Caco-2 (cell line): ENCODE results near the gene PTPRN2. TPM values are rescaled to one million over a fixed set of nuclear protein-coding genes. Genes with fewer than 3 reads are reported as not detected.

Experiments used
- BruUV-seq: library from RNA; stranded (reverse); fragments of 400-500 nt; replicated peaks from 2 replicates; lab custom pipeline; 2021; lab: Mats Ljungman, UMichigan
- CTCF ChIA-PET: fragments of 300-600 bp; sonication (Branson Sonifier 250); formaldehyde crosslinking; loops from one replicate; lab custom pipeline; 2022; ENCODE audit warnings: antibody characterized with exemption; lab: Charles Lee
- POLR2A ChIA-PET: fragments of 300-600 bp; sonication (Branson Sonifier 250); formaldehyde crosslinking; loops from one replicate; lab custom pipeline; 2022; ENCODE audit warnings: antibody characterized with exemption; lab: Charles Lee
- DNase-seq, 2 experiments: peaks; one replicate each; pipeline versions ENCODE4 v3.0.0 to v3.0.0-alpha.2; 2020 to 2022
- H3K27me3 ChIP-seq: replicated peaks from 2 replicates; pipeline ENCODE4 v1.6.0; 2011; ENCODE audit warnings: low read length; ENCODE audit not compliant: control insufficient read depth, insufficient read depth
- H3K36me3 ChIP-seq: 2 replicates; pipeline ENCODE4 v1.5.1; 2011; ENCODE audit warnings: low read length; ENCODE audit not compliant: control insufficient read depth, insufficient read depth
- H3K4me1 ChIP-seq: fragments of 250-450 bp; sonication (Bioruptor Pico); 2 replicates; pipeline ENCODE4 v1.5.1; 2020; ENCODE audit warnings: mild to moderate bottlenecking
- H3K4me3 ChIP-seq: 2 replicates; pipeline ENCODE4 v1.5.1; 2011; ENCODE audit warnings: low read depth, mild to moderate bottlenecking, control low read depth, low read length
- H3K9me3 ChIP-seq: fragments of 250-450 bp; sonication (Bioruptor Pico); 2 replicates; pipeline ENCODE4 v1.5.1; 2020; ENCODE audit warnings: mild to moderate bottlenecking, moderate library complexity
- H3K27ac Mint-ChIP-seq: one replicate; pipeline ENCODE4 v1.8.0; 2022; ENCODE audit warnings: mixed read lengths; ENCODE audit not compliant: unreplicated experiment
- H3K27me3 Mint-ChIP-seq: one replicate; pipeline ENCODE4 v1.8.0; 2022; ENCODE audit warnings: mixed read lengths; ENCODE audit not compliant: insufficient read depth, unreplicated experiment
- H3K36me3 Mint-ChIP-seq: one replicate; pipeline ENCODE4 v1.8.0; 2022; ENCODE audit warnings: mild to moderate bottlenecking, mixed read lengths; ENCODE audit not compliant: insufficient read depth, unreplicated experiment
- H3K4me1 Mint-ChIP-seq: one replicate; pipeline ENCODE4 v1.8.0; 2022; ENCODE audit warnings: low read depth, mixed read lengths; ENCODE audit not compliant: unreplicated experiment
- H3K4me3 Mint-ChIP-seq: one replicate; pipeline ENCODE4 v1.8.0; 2022; ENCODE audit warnings: mild to moderate bottlenecking, moderate library complexity, mixed read lengths; ENCODE audit not compliant: unreplicated experiment
- H3K9me3 Mint-ChIP-seq: one replicate; pipeline ENCODE4 v1.8.0; 2022; ENCODE audit warnings: mixed read lengths; ENCODE audit not compliant: unreplicated experiment
- CTCF ChIP-seq, 2 experiments: fragments of 200-600 bp in 1 of 2; IDR thresholded peaks; 1 replicate in 1 of 2; 2 replicates in 1 of 2; pipeline versions ENCODE4 v1.5.1 to v1.8.0; 2011 to 2022; ENCODE audit warnings: antibody characterized with exemption in 1 of 2, control low read depth in 1 of 2, inconsistent platforms in 1 of 2, low read depth in 1 of 2, low read length in 1 of 2, mild to moderate bottlenecking in 1 of 2, moderate library complexity in 1 of 2; ENCODE audit not compliant: insufficient read depth in 1 of 2, severe bottlenecking in 1 of 2, unreplicated experiment in 1 of 2
- intact Hi-C: fragments of 100-400 bp; cut with micrococcal nuclease; formaldehyde crosslinking; loops from one replicate; pipeline ENCODE4 v1.10.0; 2022; ENCODE audit not compliant: unreplicated experiment
- total RNA-seq: library from RNA; stranded (reverse); gene quantifications from 2 replicates; pipeline ENCODE4 v1.2.3, GENCODE V29; 2022

PTPRN2 gene
- total RNA-seq, 1 experiment from 2014 or later = 1.4 TPM

DNA sequence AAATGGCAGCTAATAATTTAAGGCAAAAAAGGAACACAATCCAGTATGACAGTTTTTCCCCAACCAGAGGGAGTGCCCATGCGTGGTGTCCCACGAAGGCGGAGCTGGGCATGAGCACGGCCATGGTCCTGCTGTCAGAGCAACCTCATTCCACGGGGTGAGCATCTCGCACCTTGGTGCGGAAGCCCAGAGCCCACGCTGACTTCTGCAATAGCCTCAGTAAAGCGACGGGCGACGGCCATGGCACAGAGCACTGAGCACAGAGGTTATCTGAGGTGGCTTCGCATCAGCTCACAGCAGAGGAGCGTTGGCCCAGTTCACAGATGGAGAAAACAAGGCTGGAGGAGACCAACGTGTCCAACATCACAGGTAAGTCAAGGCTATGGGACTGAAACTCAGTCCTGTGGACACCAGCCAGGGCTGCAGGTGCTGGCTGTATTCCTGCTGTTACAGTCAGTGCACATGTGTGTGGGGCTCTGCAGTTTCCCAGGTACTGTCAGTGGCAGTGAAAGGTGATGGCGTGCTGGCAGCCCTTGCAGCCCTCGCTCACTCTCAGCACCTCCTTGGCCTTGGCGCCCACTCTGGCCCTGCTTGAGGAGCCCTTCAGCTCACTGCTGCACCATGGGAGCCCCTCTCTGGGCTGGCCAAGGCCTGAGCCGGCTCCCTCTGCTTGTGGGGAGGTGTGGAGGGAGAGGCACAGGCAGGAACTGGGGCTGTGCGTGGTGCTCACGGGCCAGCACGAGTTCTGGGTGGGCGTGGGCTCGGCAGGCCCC lies 525.6 kb downstream of the PTPRN2 start:
- H3K27me3 Mint-ChIP-seq = no peaks in the 10 kb centered on the region
- no peak for DNase-seq
- CTCF ChIA-PET = no interaction called here

DNA sequence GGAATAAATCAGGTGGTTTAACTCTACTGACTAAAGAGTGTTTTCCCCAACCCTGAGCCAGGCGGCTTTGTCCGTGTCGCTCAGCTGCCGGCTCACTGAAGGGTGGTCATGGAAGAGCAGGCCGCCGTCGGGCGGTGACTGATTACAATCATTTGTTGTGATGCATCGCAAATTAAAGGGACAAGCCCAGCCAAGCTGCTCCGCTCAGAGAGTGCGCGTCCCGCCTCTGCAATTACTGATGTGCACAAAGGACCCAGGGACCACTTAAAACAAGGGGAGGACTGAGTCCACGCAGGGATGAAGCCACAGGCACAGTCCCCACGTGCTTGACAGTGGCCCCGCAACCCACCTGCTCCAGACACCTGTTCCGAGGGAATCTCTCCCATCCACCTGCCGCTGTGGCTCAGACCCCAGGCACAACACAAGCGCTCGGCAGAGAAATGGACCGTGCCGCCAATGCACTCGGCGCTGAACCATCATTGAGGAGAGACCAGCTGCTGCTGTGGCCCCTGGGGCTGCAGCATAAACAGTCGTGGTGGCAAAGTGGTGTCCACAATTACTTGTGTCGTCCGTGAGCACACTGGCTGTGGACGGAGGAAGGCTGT lies 526.5 kb downstream of the PTPRN2 start:
- H3K9me3 Mint-ChIP-seq = peaks cover 2% of the 10 kb centered on the region

More for the DNA sequence above, 525.6 kb downstream of the PTPRN2 start:
- H3K4me3 Mint-ChIP-seq = no peak overlapping the region
- POLR2A ChIA-PET = no interaction called here
- Histone ChIP-seq H3K36me3 (no peaks in the 10 kb centered on the region), H3K27me3 (no peaks in the 10 kb centered on the region), H3K9me3 (peaks cover 9% of the 10 kb centered on the region), H3K4me1 (no peaks in the 10 kb centered on the region), H3K4me3 (no peak overlapping the region)
- H3K36me3 Mint-ChIP-seq = no peaks in the 10 kb centered on the region
- no peaks in the 10 kb centered on the region for H3K4me1 Mint-ChIP-seq
- no peak for TF ChIP-seq CTCF (IDR thresholded peaks at IDR 0.05; ENCODE audit: insufficient read depth in 1 of 2, low read depth in 1 of 2, low read length in 1 of 2, severe bottlenecking in 1 of 2, unreplicated experiment in 1 of 2)
- H3K27ac Mint-ChIP-seq = no peak overlapping the region
- no TSS peak for BruUV-seq
- no peaks in the 10 kb centered on the region for H3K9me3 Mint-ChIP-seq
- intact Hi-C loops = no loop called here

DNA sequence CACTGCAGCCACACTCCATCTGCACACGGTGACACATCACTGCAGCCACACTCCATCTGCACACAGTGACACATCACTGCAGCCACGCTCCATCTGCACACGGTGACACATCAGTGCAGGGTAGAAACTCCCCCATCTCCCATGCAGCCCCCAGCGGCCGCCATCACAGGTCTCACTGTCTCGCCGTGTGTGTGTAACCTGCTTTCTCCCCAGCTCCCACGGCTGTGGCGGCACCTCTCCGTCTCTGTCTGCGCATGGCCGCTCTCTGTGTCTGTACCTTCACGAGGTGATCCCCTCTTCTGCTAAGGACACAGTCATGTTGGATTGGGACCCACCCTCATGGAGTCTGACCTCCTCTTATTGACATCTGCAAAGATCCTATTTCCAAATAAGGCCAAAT lies 527.4 kb downstream of the PTPRN2 start:
- DNase-seq = no peak
- no peak for TF ChIP-seq CTCF (IDR thresholded peaks at IDR 0.05; ENCODE audit: insufficient read depth in 1 of 2, low read depth in 1 of 2, low read length in 1 of 2, severe bottlenecking in 1 of 2, unreplicated experiment in 1 of 2)
- Mint-ChIP-seq H3K36me3 (no peaks in the 10 kb centered on the region), H3K4me3 (no peak overlapping the region), H3K27ac (no peak overlapping the region), H3K4me1 (no peaks in the 10 kb centered on the region), H3K27me3 (no peaks in the 10 kb centered on the region), H3K9me3 (peaks cover 11% of the 10 kb centered on the region)
- Histone ChIP-seq H3K36me3 (no peaks in the 10 kb centered on the region), H3K9me3 (peaks cover 14% of the 10 kb centered on the region; the same call in 1 of the 2 replicates), H3K4me1 (no peaks in the 10 kb centered on the region), H3K4me3 (no peak overlapping the region), H3K27me3 (no peaks in the 10 kb centered on the region)
- ChIA-PET CTCF (no interaction called here), POLR2A (no interaction called here)
- intact Hi-C loops = no loop called here
- no TSS peak for BruUV-seq

More for the DNA sequence above, 526.5 kb downstream of the PTPRN2 start:
- no peaks in the 10 kb centered on the region for H3K36me3 ChIP-seq
- no peak overlapping the region for H3K27ac Mint-ChIP-seq
- no peaks in the 10 kb centered on the region for H3K27me3 Mint-ChIP-seq
- intact Hi-C loops = no loop called here
- no peak overlapping the region for H3K4me3 Mint-ChIP-seq
- ChIA-PET CTCF (no interaction called here), POLR2A (interaction anchor here (0.6 kb wide), 1 partner anchor 78 kb away, joined by 3 read pairs; no protein-coding TSS in a partner anchor)
- no peaks in the 10 kb centered on the region for H3K36me3 Mint-ChIP-seq
- H3K4me1 Mint-ChIP-seq = no peaks in the 10 kb centered on the region
- no peaks in the 10 kb centered on the region for H3K4me1 ChIP-seq
- peaks cover 9% of the 10 kb centered on the region for H3K9me3 ChIP-seq
- no peaks in the 10 kb centered on the region for H3K27me3 ChIP-seq
- no peak overlapping the region for H3K4me3 ChIP-seq
- no peak for DNase-seq
- no peak for TF ChIP-seq CTCF (IDR thresholded peaks at IDR 0.05; ENCODE audit: insufficient read depth in 1 of 2, low read depth in 1 of 2, low read length in 1 of 2, severe bottlenecking in 1 of 2, unreplicated experiment in 1 of 2)
- BruUV-seq = no TSS peak
